HepG2 (cell line): ENCODE results near the gene FOXA1. TPM values are rescaled to one million over a fixed set of nuclear protein-coding genes. Genes with fewer than 3 reads are reported as not detected.

Experiments
- ARNT2 ChIP-seq: sonication (generic); formaldehyde crosslinking; IDR thresholded peaks from 2 replicates; pipeline ENCODE4 v1.8.0; 2022; ENCODE audit warnings: mild to moderate bottlenecking, low read depth, missing genetic modification reagents, moderate library complexity
- E2F2 ChIP-seq: sonication (generic); formaldehyde crosslinking; IDR thresholded peaks from 2 replicates; pipeline ENCODE4 v1.4.0; 2020; ENCODE audit warnings: missing genetic modification reagents, borderline replicate concordance
- FOXA1 ChIP-seq, 2 experiments: fragments of 450-650 bp in 1 of 2; sonication (generic) in 1 of 2; formaldehyde crosslinking in 1 of 2; IDR thresholded peaks; 2 replicates each; pipeline versions ENCODE4 v1.4.0 to v1.6.1; 2016 to 2020; ENCODE audit warnings: missing genetic modification reagents in 1 of 2
- FOXP1 ChIP-seq, 2 experiments: fragments of 450-650 bp in 1 of 2; IDR thresholded peaks; 2 replicates each; pipeline ENCODE4 v1.6.1; 2017 to 2018; ENCODE audit warnings: antibody characterized with exemption in 1 of 2
- KDM3A ChIP-seq: IDR thresholded peaks from 2 replicates; pipeline ENCODE4 v1.6.1; 2018; ENCODE audit warnings: low read depth, missing compliant biosample characterization
- KLF11 ChIP-seq: IDR thresholded peaks from 2 replicates; pipeline ENCODE4 v1.6.1; 2016; ENCODE audit warnings: missing compliant biosample characterization
- MTF1 ChIP-seq: sonication (generic); formaldehyde crosslinking; IDR thresholded peaks from 2 replicates; pipeline ENCODE4 v1.5.0; 2020; ENCODE audit warnings: missing genetic modification reagents
- NCOA1 ChIP-seq: sonication (generic); formaldehyde crosslinking; IDR thresholded peaks from 2 replicates; pipeline ENCODE4 v1.9.0; 2021; ENCODE audit warnings: missing genetic modification reagents
- RXRA ChIP-seq: sonication (generic); formaldehyde crosslinking; IDR thresholded peaks from 2 replicates; pipeline ENCODE4 v1.5.1; 2020; ENCODE audit warnings: missing genetic modification reagents
- ZMYM4 ChIP-seq: sonication (generic); formaldehyde crosslinking; IDR thresholded peaks from 2 replicates; pipeline ENCODE4 v1.8.1; 2023; ENCODE audit warnings: mild to moderate bottlenecking, missing genetic modification reagents
- ZNF318 ChIP-seq: sonication (generic); formaldehyde crosslinking; IDR thresholded peaks from 2 replicates; pipeline ENCODE4 v1.4.0; 2020; ENCODE audit warnings: mild to moderate bottlenecking, missing genetic modification reagents
- ZNF432 ChIP-seq: sonication (generic); formaldehyde crosslinking; IDR thresholded peaks from 2 replicates; pipeline ENCODE4 v1.5.0; 2020; ENCODE audit warnings: missing genetic modification reagents, mild to moderate bottlenecking, borderline replicate concordance
- ZNF546 ChIP-seq: sonication (generic); formaldehyde crosslinking; conservative IDR thresholded peaks from 2 replicates; pipeline ENCODE4 v1.8.1; 2023; ENCODE audit warnings: mild to moderate bottlenecking, missing genetic modification reagents
- ZNF567 ChIP-seq: sonication (generic); formaldehyde crosslinking; IDR thresholded peaks from 2 replicates; pipeline ENCODE4 v1.8.1; 2023; ENCODE audit warnings: mild to moderate bottlenecking, missing genetic modification reagents, borderline replicate concordance
- ZSCAN12 ChIP-seq: sonication (generic); formaldehyde crosslinking; IDR thresholded peaks from 2 replicates; pipeline ENCODE4 v1.9.0; 2021; ENCODE audit warnings: mild to moderate bottlenecking, missing genetic modification reagents
- polyA plus RNA-seq, 8 experiments: library from polyadenylated mRNA; depleted of rRNA in 3 of 8; stranded (reverse) in 7 of 8; unstranded in 1 of 8; fragments of >200 nt; fragmentation: Illumina TruSeq in 4 of 8; extraction: Trizol in 4 of 8; gene quantifications; 2 replicates each; pipeline versions ENCODE4 v1.2.1 to v1.2.3, GENCODE V29; 2011 to 2016; ENCODE audit warnings: low read depth in 4 of 8, missing spikeins in 1 of 8, mixed read lengths in 1 of 8; ENCODE audit not compliant: insufficient read depth in 1 of 8
- total RNA-seq, 5 experiments: library from RNA; depleted of rRNA; stranded (reverse); fragments of >200 nt; fragmentation: Illumina TruSeq; extraction: Trizol; gene quantifications; 2 replicates each; pipeline ENCODE4 v1.2.3, GENCODE V29; 2016; ENCODE audit warnings: low read depth in 1 of 5
- TF ChIP-seq, protein P1 (sequence below): sonication (generic); formaldehyde crosslinking; IDR thresholded peaks from 2 replicates; pipeline ENCODE4 v1.4.0; 2020; ENCODE audit warnings: mild to moderate bottlenecking, missing genetic modification reagents, borderline replicate concordance
- TF ChIP-seq, protein P2 (sequence below): IDR thresholded peaks from 2 replicates; pipeline ENCODE4 v1.6.1; 2016; ENCODE audit warnings: low read depth, borderline replicate concordance

FOXA1 gene
- total and polyA plus RNA-seq, 2 of the 13 experiments (the other 11 are each of a cell fraction or from before 2014, with no cell fraction given) = 43.4 to 58.6 TPM

DNA sequence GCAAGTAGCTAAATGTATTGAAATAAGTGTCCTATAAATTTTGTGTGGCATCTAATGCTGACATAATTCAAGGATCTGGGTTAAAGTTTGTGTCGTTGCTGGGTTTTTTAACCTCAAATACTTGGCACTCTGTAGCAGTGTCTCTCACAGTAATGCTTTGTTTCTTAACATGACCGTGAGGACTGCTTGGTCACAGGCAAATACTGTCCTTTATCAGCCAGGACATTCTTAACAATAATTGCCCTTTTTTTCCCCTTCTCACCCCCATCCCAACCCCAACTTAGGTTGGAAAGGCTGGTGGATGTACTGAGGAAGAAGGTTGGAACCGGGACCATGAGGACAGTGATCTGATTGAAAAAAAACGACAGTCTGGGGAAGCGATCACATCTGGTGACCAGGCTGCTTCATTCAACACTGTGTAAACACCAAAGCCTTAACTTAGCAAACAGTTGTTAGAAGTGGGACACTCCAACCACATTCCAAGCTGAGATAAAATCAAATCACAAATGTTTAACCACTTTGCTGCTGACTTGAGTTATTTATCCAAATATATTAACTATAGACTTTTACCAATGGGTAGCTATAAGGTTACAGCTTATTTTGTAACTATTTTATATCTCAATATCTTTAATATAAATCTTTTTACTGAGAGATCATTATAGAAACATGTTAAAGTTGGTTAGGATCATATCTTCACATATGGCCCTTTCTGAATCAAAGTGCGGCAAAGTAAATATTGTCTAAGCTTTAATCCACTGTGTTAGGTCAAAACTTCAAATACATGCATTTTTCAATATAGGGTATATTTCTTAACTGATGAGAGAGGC is 48.2 kb downstream of the FOXA1 start (continued):
- TF ChIP-seq ZNF432 (CRISPR knock-in tag) = no peak
- TF ChIP-seq ZNF567 (CRISPR knock-in tag) = no peak
- peak; percentile 94 for TF ChIP-seq KDM3A (CRISPR knock-in tag)
- TF ChIP-seq ARNT2 = peak; percentile 66; the same call in 1 of the 2 replicates
- peak; percentile 87; the same call in 1 of the 2 replicates for TF ChIP-seq ZSCAN12 (CRISPR knock-in tag)
- TF ChIP-seq ZMYM4 = peak; percentile 100
- TF ChIP-seq, protein P1, sequence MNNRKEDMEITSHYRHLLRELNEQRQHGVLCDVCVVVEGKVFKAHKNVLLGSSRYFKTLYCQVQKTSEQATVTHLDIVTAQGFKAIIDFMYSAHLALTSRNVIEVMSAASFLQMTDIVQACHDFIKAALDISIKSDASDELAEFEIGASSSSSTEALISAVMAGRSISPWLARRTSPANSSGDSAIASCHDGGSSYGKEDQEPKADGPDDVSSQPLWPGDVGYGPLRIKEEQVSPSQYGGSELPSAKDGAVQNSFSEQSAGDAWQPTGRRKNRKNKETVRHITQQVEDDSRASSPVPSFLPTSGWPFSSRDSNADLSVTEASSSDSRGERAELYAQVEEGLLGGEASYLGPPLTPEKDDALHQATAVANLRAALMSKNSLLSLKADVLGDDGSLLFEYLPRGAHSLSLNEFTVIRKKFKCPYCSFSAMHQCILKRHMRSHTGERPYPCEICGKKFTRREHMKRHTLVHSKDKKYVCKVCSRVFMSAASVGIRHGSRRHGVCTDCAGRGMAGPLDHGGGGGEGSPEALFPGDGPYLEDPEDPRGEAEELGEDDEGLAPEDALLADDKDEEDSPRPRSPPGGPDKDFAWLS = peak; percentile 99; the same call in 1 of the 2 replicates
- TF ChIP-seq RXRA = no peak; the same call in 1 of the 2 replicates
- peak; percentile 67; the same call in 1 of the 2 replicates for TF ChIP-seq FOXP1 (IDR thresholded peaks at IDR 0.05)
- peak; percentile 96 for TF ChIP-seq FOXP1 (CRISPR knock-in tag; IDR thresholded peaks at IDR 0.05)
- TF ChIP-seq KLF11 (CRISPR knock-in tag) = peak; percentile 87; the same call in 1 of the 2 replicates
- peak; percentile 94 for TF ChIP-seq FOXA1 (IDR thresholded peaks at IDR 0.05)
- TF ChIP-seq FOXA1 (CRISPR knock-in tag; IDR thresholded peaks at IDR 0.05) = peak; percentile 100
- TF ChIP-seq ZNF546 = no peak
- 0 out of 2 replicates have a peak, but pooled peaks have one; percentile 73 for TF ChIP-seq E2F2 (CRISPR knock-in tag)
- no peak for TF ChIP-seq MTF1 (CRISPR knock-in tag)
- no peak for TF ChIP-seq ZNF318 (CRISPR knock-in tag)
- TF ChIP-seq NCOA1 (CRISPR knock-in tag) = peak; percentile 86; the same call in 1 of the 2 replicates
- TF ChIP-seq, protein P2, sequence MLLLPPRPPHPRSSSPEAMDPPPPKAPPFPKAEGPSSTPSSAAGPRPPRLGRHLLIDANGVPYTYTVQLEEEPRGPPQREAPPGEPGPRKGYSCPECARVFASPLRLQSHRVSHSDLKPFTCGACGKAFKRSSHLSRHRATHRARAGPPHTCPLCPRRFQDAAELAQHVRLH (CRISPR knock-in tag) = peak; percentile 98; the same call in 1 of the 2 replicates
